Peyer's patch (tissue), 4 donors: ENCODE results near the gene B3GAT1. TPM values are rescaled to one million over a fixed set of nuclear protein-coding genes. Genes with fewer than 3 reads are reported as not detected.

Source experiments
- DNase-seq, 3 donors: peaks; one replicate each; pipeline ENCODE4 v3.0.0-alpha.2; 2017 to 2019
- H3K27ac ChIP-seq, 4 donors: fragments of 200-600 bp; sonication (generic); one replicate each; pipeline ENCODE4 v1.5.1; 2016 to 2019
- H3K27me3 ChIP-seq, 2 donors: fragments of 200-600 bp; sonication (generic); one replicate each; pipeline ENCODE4 v1.5.1; 2019
- H3K36me3 ChIP-seq, 3 donors: fragments of 200-600 bp; sonication (generic); one replicate each; pipeline ENCODE4 v1.5.1; 2016 to 2019
- H3K4me1 ChIP-seq, 4 donors: fragments of 200-600 bp; sonication (generic); one replicate each; pipeline ENCODE4 v1.5.1; 2016 to 2019
- H3K4me3 ChIP-seq, 4 donors: fragments of 200-600 bp; sonication (generic); 1 replicate in 3 of 4; 2 replicates in 1 of 4; pipeline ENCODE4 v1.5.1; 2016 to 2019; ENCODE audit warnings: mild to moderate bottlenecking in 1 of 4
- H3K9me3 ChIP-seq, 4 donors: fragments of 200-600 bp; sonication (generic); one replicate each; pipeline ENCODE4 v1.5.1; 2016 to 2019; ENCODE audit warnings: mild to moderate bottlenecking in 1 of 4
- POLR2A ChIP-seq, 2 donors: fragments of 450-650 bp; IDR thresholded peaks; one replicate each; pipeline ENCODE4 v1.5.1; 2017; ENCODE audit warnings: antibody characterized with exemption in 2 of 2, mild to moderate bottlenecking in 2 of 2, moderate library complexity in 2 of 2
- total RNA-seq, 4 donors: library from RNA; depleted of rRNA; stranded (reverse); fragments of >200 nt; gene quantifications; one replicate each; pipeline ENCODE4 v1.1.0, GENCODE V29; 2016
- TF ChIP-seq, protein P1 (sequence below), 6 experiments: fragments of 450-650 bp in 4 of 6; fragments of 200-600 bp in 2 of 6; sonication (generic) in 1 of 6; IDR thresholded peaks; one replicate each; pipeline ENCODE4 v1.5.1; 2017 to 2019; ENCODE audit warnings: antibody characterized with exemption in 6 of 6, mild to moderate bottlenecking in 3 of 6, moderate library complexity in 1 of 6

Gene B3GAT1
- total RNA-seq, 4 donors from 2014 or later, result 0.35 to 3.3 (median 0.54) TPM; not detected in 1

DNA sequence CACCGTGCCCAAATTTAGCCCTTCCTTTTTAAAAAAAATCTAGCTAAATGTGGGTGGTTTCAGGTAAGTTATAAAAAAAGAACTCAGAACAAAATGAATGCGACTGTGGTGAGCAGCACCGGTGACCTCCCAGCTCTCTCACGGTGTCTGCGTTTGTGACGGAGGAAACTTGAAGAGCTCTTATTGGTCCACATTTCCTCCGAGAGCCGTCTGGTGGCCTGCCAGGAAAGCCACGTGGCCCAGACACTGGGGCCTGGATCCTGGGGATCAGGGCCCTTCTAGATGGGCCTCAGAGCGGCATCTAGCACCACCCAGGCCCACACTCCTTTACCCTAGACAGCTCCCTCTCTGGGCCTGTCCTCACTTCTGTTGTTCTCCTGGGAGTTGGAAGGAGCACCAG is 39.5 kb downstream of the B3GAT1 start:
- Histone ChIP-seq H3K36me3 (no peaks in the 10 kb centered on the region), H3K4me1 (no peaks in the 10 kb centered on the region), H3K27me3 (no peaks in the 10 kb centered on the region), H3K27ac (no peak overlapping the region), H3K9me3 (no peaks in the 10 kb centered on the region), H3K4me3 (no peak overlapping the region)
- peak in 1 of 3 donors; percentile 3 for DNase-seq
- TF ChIP-seq, protein P1, sequence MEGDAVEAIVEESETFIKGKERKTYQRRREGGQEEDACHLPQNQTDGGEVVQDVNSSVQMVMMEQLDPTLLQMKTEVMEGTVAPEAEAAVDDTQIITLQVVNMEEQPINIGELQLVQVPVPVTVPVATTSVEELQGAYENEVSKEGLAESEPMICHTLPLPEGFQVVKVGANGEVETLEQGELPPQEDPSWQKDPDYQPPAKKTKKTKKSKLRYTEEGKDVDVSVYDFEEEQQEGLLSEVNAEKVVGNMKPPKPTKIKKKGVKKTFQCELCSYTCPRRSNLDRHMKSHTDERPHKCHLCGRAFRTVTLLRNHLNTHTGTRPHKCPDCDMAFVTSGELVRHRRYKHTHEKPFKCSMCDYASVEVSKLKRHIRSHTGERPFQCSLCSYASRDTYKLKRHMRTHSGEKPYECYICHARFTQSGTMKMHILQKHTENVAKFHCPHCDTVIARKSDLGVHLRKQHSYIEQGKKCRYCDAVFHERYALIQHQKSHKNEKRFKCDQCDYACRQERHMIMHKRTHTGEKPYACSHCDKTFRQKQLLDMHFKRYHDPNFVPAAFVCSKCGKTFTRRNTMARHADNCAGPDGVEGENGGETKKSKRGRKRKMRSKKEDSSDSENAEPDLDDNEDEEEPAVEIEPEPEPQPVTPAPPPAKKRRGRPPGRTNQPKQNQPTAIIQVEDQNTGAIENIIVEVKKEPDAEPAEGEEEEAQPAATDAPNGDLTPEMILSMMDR (IDR thresholded peaks at IDR 0.05), result no peak
- no peak for TF ChIP-seq POLR2A (IDR thresholded peaks at IDR 0.05)

DNA sequence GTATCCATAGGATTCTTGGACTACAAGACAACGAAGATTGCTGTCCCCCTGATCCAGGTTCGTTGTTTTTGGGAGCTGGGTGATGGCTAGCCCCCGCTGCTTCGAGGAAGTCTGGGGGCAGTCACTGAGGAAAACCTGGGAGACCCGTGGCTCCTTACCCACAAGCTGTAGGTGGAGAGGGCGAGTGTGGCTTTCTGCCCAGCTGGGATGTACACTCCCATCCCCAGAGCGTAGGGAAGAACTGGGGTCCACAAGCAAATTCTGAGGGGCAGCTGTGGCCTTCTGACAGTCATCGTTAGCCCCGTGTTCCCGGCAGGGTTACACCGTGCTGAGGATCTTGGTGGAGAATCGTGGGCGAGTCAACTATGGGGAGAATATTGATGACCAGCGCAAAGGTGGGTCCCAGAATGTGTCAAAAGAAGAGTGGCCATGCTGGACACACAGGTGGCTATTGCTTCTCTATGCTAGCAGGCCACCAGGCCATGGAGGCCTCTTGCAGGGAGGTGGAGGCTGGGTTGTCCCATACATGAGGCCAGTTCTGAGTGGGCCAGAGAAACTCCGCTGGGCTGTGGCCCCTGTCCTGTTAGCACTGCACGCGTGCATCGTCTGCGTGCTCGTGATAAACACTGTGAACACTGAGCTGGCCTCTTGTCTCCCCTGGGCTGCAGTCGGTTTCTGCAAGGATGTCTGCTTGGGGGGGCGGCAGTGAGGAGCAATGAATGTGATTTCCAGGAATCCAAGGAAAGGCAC is 40.4 kb downstream of the B3GAT1 start:
- Histone ChIP-seq H3K9me3 (no peaks in the 10 kb centered on the region), H3K27me3 (no peaks in the 10 kb centered on the region), H3K27ac (no peak overlapping the region), H3K4me3 (no peak overlapping the region), H3K4me1 (no peaks in the 10 kb centered on the region), H3K36me3 (no peaks in the 10 kb centered on the region)
- peak in 1 of 3 donors; percentile 18 for DNase-seq
- no peak for TF ChIP-seq POLR2A (IDR thresholded peaks at IDR 0.05)
- TF ChIP-seq, protein P1 (IDR thresholded peaks at IDR 0.05), result no peak

DNA sequence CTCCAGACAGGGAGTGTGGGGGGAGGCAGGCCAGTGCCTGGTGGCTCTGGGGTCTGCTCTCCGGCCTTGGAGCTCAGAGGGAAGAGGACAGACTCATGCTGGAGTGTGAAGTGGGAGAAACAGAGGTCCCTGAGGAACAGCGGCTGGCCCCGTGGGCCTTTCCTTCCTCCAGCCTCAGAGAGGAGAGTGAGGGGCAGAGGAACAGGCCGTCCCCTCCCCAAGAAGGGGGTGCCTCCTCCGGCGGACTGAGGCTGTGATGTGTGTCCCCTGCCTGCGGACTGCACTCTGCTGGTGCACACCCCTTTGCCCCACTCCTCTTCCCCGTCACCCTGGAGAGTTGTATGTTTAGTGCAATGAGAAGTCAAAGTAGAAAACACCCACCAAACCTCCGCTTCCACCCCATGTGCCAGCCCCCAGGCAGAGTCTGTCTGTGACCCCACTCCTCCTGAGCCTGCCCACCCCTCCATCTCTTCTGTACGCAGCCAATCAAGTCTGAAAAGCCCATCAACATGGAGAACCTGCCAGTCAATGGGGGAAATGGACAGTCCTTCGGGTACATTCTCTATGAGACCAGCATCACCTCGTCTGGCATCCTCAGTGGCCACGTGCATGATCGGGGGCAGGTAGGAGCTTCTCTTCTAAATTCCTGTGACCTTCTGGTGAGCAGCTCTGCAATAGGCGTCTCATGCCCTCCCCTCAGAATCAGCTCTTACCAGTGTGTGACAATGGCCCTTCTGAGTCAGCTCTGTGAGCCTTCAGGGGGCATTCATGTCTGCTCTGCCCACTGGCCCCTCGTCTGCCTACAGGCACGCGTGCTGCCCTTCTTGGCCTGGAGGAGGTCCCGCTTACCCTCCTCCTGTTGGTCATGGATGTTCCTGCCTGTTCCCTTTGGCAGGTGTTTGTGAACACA is 41.3 kb downstream of the B3GAT1 start:
- Histone ChIP-seq H3K36me3 (no peaks in the 10 kb centered on the region), H3K4me1 (no peaks in the 10 kb centered on the region), H3K4me3 (no peak overlapping the region), H3K27ac (no peak overlapping the region), H3K9me3 (no peaks in the 10 kb centered on the region), H3K27me3 (no peaks in the 10 kb centered on the region)
- TF ChIP-seq, protein P1 (IDR thresholded peaks at IDR 0.05), result no peak
- TF ChIP-seq POLR2A (IDR thresholded peaks at IDR 0.05), result no peak
- peak in 1 of 3 donors; percentile 29 for DNase-seq

DNA sequence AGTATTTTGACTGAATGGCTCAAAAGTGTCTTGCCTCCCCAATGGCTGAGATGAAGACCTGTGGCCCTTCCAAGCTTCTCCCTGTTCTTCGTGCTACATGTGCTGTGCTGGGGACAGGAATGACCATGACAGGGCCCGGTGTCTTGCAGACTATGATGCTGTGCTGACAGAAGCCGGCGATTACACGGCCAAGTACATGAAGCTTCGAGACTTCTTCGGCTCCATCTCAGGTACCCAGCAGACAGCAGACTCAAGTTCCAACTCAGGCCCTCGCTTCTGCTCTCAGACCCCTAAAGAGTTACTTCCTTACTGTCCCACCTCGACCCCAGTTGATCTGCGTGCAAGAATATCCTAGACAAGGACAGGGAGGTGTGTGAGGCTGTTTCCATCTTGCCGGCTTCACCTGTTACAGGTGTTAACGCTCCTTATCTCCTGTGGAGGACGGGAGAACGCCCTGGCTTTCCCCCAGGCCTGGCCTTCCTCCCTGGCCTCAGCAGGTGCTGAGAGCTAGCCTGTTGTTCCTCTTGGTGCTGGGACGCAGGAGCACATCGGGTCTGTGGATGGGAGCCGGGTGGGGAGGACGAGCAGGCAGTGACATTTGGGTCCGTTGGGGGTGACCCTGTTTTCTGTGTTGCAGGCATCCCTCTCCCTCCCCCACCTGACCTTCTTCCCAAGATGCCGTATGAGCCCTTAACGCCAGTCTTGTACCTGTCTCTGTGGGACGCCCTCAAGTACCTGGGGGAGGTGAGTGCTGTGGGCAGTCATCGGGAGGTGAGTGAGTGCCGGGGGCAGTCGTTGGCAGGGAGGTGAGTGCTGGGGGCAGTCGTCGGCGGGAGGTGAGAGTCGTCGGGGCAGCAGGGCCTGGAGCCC is 42.2 kb downstream of the B3GAT1 start:
- peak in 1 of 3 donors; percentile 29 for DNase-seq
- Histone ChIP-seq H3K4me1 (no peaks in the 10 kb centered on the region), H3K27me3 (no peaks in the 10 kb centered on the region), H3K9me3 (no peaks in the 10 kb centered on the region), H3K4me3 (no peak overlapping the region), H3K36me3 (no peaks in the 10 kb centered on the region), H3K27ac (no peak overlapping the region)
- TF ChIP-seq, protein P1 (IDR thresholded peaks at IDR 0.05), result no peak
- no peak for TF ChIP-seq POLR2A (IDR thresholded peaks at IDR 0.05)

DNA sequence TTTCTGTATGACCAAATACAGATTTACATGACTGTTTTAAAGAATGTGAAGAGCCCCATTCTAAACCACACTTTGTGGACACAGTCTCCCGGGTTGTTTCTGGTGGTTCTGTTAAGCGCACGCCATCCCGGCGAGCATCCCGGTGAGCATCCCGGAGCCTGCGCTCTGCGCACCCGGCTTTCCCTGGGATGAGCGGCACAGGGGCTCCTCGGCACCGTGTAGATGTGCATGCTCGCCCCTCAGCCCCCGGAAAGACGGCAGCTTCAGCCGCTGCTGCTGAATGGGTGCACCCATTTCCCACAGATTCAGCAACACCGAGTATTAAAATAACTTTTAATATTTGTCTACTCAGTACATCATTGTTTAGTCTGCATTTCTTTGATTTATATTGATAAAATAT is 44.3 kb downstream of the B3GAT1 start:
- no peak for TF ChIP-seq POLR2A (IDR thresholded peaks at IDR 0.05)
- TF ChIP-seq, protein P1 (IDR thresholded peaks at IDR 0.05), result no peak
- no peaks in the 10 kb centered on the region for H3K27me3 ChIP-seq
- DNase-seq, result peak in 1 of 3 donors; percentile 16
- H3K9me3 ChIP-seq, result no peaks in the 10 kb centered on the region
- no peaks in the 10 kb centered on the region for H3K36me3 ChIP-seq
- no peak overlapping the region for H3K27ac ChIP-seq
- H3K4me1 ChIP-seq, result no peaks in the 10 kb centered on the region
- no peak overlapping the region for H3K4me3 ChIP-seq
